Fibroblast of lung (primary cell): ENCODE measurements around the gene DGKG.

ENCODE experiments used
- EZH2 ChIP-seq: IDR thresholded peaks from 2 replicates; pipeline ENCODE4 v1.5.1; 2012; ENCODE audit warnings: low read length, control low read depth, mild to moderate bottlenecking; ENCODE audit errors: missing control alignments
- TF ChIP-seq, protein P1 (sequence below), 2 donors: IDR thresholded peaks in 1 of 2; conservative IDR thresholded peaks in 1 of 2; 1 replicate in 1 of 2; 2 replicates in 1 of 2; pipeline ENCODE4 v1.5.1; 2011 to 2012; ENCODE audit warnings: low read length in 2 of 2, control low read depth in 1 of 2, inconsistent platforms in 1 of 2, low read depth in 1 of 2, mild to moderate bottlenecking in 1 of 2

DNA sequence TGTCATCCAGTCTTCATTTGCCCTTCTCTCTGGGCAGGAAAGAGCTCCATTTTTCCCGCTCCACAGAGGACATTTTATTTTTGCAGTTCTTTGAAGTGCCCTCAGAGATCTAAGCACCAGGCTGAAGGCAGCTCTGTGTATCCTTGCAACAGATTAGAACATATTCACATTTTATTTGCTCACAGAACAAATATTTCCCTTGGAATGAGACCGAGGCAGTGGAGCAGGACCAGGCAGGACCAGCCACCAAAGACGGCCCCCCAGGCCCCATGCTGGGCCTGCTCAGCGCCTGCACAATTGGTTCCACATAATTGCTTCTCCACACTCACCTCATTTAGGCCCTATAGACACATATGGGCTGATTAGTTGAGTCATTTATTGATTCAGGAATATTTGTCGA is 237.4 kb downstream of the DGKG start:
- TF ChIP-seq, protein P1, sequence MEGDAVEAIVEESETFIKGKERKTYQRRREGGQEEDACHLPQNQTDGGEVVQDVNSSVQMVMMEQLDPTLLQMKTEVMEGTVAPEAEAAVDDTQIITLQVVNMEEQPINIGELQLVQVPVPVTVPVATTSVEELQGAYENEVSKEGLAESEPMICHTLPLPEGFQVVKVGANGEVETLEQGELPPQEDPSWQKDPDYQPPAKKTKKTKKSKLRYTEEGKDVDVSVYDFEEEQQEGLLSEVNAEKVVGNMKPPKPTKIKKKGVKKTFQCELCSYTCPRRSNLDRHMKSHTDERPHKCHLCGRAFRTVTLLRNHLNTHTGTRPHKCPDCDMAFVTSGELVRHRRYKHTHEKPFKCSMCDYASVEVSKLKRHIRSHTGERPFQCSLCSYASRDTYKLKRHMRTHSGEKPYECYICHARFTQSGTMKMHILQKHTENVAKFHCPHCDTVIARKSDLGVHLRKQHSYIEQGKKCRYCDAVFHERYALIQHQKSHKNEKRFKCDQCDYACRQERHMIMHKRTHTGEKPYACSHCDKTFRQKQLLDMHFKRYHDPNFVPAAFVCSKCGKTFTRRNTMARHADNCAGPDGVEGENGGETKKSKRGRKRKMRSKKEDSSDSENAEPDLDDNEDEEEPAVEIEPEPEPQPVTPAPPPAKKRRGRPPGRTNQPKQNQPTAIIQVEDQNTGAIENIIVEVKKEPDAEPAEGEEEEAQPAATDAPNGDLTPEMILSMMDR (conservative IDR thresholded peaks at IDR 0.05 in 1 of 2, IDR thresholded peaks at IDR 0.05 in 1 of 2; ENCODE audit: low read depth in 1 of 2, low read length in 2 of 2): no peak
- no peak for TF ChIP-seq EZH2
